ENCODE data around the gene CPNE5. TPM values are rescaled to one million over a fixed set of nuclear protein-coding genes. Genes with fewer than 3 reads are reported as not detected.
A peak's percentile ranks its signal among the peaks of the same experiment; 100 is the strongest.
"Not testable (repeated sequence)": the region's sequence is repeated elsewhere in the genome, so short reads cannot be mapped to it uniquely, and the experiment has no call there.

Gene CPNE5
- total and polyA plus RNA-seq, 4 experiments from 2014 or later: 0.47 to 2.7 (median 1.3) TPM

GRCh38 chr6:36715469-36715868 is 123.8 kb downstream of the CPNE5 start:
- H3K4me1 ChIP-seq (ENCODE audit: insufficient read depth, low read length): no peaks in the 10 kb centered on the region
- H3K27ac ChIP-seq (ENCODE audit: low read depth, low read length): no peak overlapping the region
- no peaks in the 10 kb centered on the region for H3K9me3 Mint-ChIP-seq
- H3K4me3 ChIP-seq (ENCODE audit: low read length in 2 of 2): no peak overlapping the region
- no peaks in the 10 kb centered on the region for H3K36me3 ChIP-seq (ENCODE audit: insufficient read depth, low read length)
- CTCF ChIA-PET (ENCODE audit: partially characterized antibody): interaction anchor here (1.1 kb wide), 1 partner anchor 9 kb away, joined by 3 read pairs; no protein-coding TSS in a partner anchor
- H3K36me3 Mint-ChIP-seq: no peaks in the 10 kb centered on the region
- intact Hi-C loops (cut with micrococcal nuclease): no loop called here
- H3K27me3 Mint-ChIP-seq: no peaks in the 10 kb centered on the region
- no peak overlapping the region for H3K27ac Mint-ChIP-seq
- H3K4me1 Mint-ChIP-seq: peaks cover 0 to 2% (median 0%) of the 10 kb centered on the region in 4 donors
- H3K4me3 Mint-ChIP-seq: no peak overlapping the region
- POLR2A ChIA-PET (ENCODE audit: partially characterized antibody): no interaction called here
- no peaks in the 10 kb centered on the region for H3K9me3 ChIP-seq (ENCODE audit: control insufficient read depth in 1 of 2, low read length in 2 of 2)
- DNase-seq: no peak
- no peaks in the 10 kb centered on the region for H3K27me3 ChIP-seq (ENCODE audit: insufficient read depth, low read length)

GRCh38 chr6:36714511-36714910 is 124.7 kb downstream of the CPNE5 start:
- Histone ChIP-seq H3K27me3 (ENCODE audit: insufficient read depth, low read length) (no peaks in the 10 kb centered on the region), H3K27ac (ENCODE audit: low read depth, low read length) (no peak overlapping the region), H3K36me3 (ENCODE audit: insufficient read depth, low read length) (no peaks in the 10 kb centered on the region), H3K4me1 (ENCODE audit: insufficient read depth, low read length) (no peaks in the 10 kb centered on the region), H3K9me3 (ENCODE audit: control insufficient read depth in 1 of 2, low read length in 2 of 2) (no peaks in the 10 kb centered on the region), H3K4me3 (ENCODE audit: low read length in 2 of 2) (no peak overlapping the region)
- Mint-ChIP-seq H3K27ac (no peak overlapping the region), H3K4me3 (no peak overlapping the region), H3K9me3 (no peaks in the 10 kb centered on the region), H3K4me1 (peaks cover 0 to 2% (median 0%) of the 10 kb centered on the region in 4 donors), H3K36me3 (no peaks in the 10 kb centered on the region), H3K27me3 (no peaks in the 10 kb centered on the region)
- intact Hi-C loops (cut with micrococcal nuclease): no loop called here
- DNase-seq: no peak
- ChIA-PET CTCF (ENCODE audit: partially characterized antibody) (no interaction called here), POLR2A (ENCODE audit: partially characterized antibody) (no interaction called here)

GRCh38 chr6:36713846-36714245 is 125.4 kb downstream of the CPNE5 start:
- intact Hi-C loops (cut with micrococcal nuclease): no loop called here
- POLR2A ChIA-PET (ENCODE audit: partially characterized antibody): no interaction called here

GRCh38 chr6:36712816-36713215 is 126.4 kb downstream of the CPNE5 start:
- no peak overlapping the region for H3K4me3 Mint-ChIP-seq
- no peak for DNase-seq
- H3K36me3 Mint-ChIP-seq: no peaks in the 10 kb centered on the region
- intact Hi-C loops (cut with micrococcal nuclease): no loop called here
- H3K27ac ChIP-seq (ENCODE audit: low read depth, low read length): no peak overlapping the region
- H3K27me3 ChIP-seq (ENCODE audit: insufficient read depth, low read length): no peaks in the 10 kb centered on the region
- no peak overlapping the region for H3K4me3 ChIP-seq (ENCODE audit: low read length in 2 of 2)
- H3K27ac Mint-ChIP-seq: no peak overlapping the region
- no peaks in the 10 kb centered on the region for H3K9me3 Mint-ChIP-seq
- ChIA-PET CTCF (ENCODE audit: partially characterized antibody) (no interaction called here), POLR2A (ENCODE audit: partially characterized antibody) (no interaction called here)
- no peaks in the 10 kb centered on the region for H3K9me3 ChIP-seq (ENCODE audit: control insufficient read depth in 1 of 2, low read length in 2 of 2)
- H3K27me3 Mint-ChIP-seq: no peaks in the 10 kb centered on the region
- no peaks in the 10 kb centered on the region for H3K4me1 Mint-ChIP-seq
- H3K4me1 ChIP-seq (ENCODE audit: insufficient read depth, low read length): no peaks in the 10 kb centered on the region
- H3K36me3 ChIP-seq (ENCODE audit: insufficient read depth, low read length): no peaks in the 10 kb centered on the region

More at GRCh38 chr6:36713846-36714245, 125.4 kb downstream of the CPNE5 start:
- H3K4me3 ChIP-seq (ENCODE audit: low read length in 2 of 2): no peak overlapping the region
- no peak overlapping the region for H3K4me3 Mint-ChIP-seq
- no peaks in the 10 kb centered on the region for H3K36me3 Mint-ChIP-seq
- H3K4me1 Mint-ChIP-seq: no peaks in the 10 kb centered on the region
- H3K36me3 ChIP-seq (ENCODE audit: insufficient read depth, low read length): no peaks in the 10 kb centered on the region
- H3K4me1 ChIP-seq (ENCODE audit: insufficient read depth, low read length): no peaks in the 10 kb centered on the region
- H3K9me3 Mint-ChIP-seq: no peaks in the 10 kb centered on the region
- no peak for DNase-seq
- H3K9me3 ChIP-seq (ENCODE audit: control insufficient read depth in 1 of 2, low read length in 2 of 2): no peaks in the 10 kb centered on the region
- H3K27ac Mint-ChIP-seq: no peak overlapping the region
- CTCF ChIA-PET (ENCODE audit: partially characterized antibody): no interaction called here
- H3K27me3 Mint-ChIP-seq: no peaks in the 10 kb centered on the region
- H3K27ac ChIP-seq (ENCODE audit: low read depth, low read length): no peak overlapping the region
- no peaks in the 10 kb centered on the region for H3K27me3 ChIP-seq (ENCODE audit: insufficient read depth, low read length)

- ChIA-PET CTCF (ENCODE audit: partially characterized antibody) (interaction anchor here (0.5 to 1.6 kb wide), 2 partner anchors 53 to 141 kb away, joined by 3 to 6 read pairs; no protein-coding TSS in a partner anchor), POLR2A (ENCODE audit: partially characterized antibody) (no interaction called here)
- H3K4me1 ChIP-seq (ENCODE audit: insufficient read depth, low read length): no peaks in the 10 kb centered on the region
- Mint-ChIP-seq H3K4me3 (no peak overlapping the region), H3K4me1 (peaks cover 0 to 3% (median 0%) of the 10 kb centered on the region in 4 donors), H3K36me3 (no peaks in the 10 kb centered on the region), H3K9me3 (peaks cover 0 to 2% (median 0%) of the 10 kb centered on the region in 8 donors), H3K27me3 (no peaks in the 10 kb centered on the region), H3K27ac (no peak overlapping the region)
- no peaks in the 10 kb centered on the region for H3K27me3 ChIP-seq (ENCODE audit: insufficient read depth, low read length)
- no peak for DNase-seq
- H3K36me3 ChIP-seq (ENCODE audit: insufficient read depth, low read length): no peaks in the 10 kb centered on the region
- no peaks in the 10 kb centered on the region for H3K9me3 ChIP-seq (ENCODE audit: control insufficient read depth in 1 of 2, low read length in 2 of 2)
- H3K4me3 ChIP-seq (ENCODE audit: low read length in 2 of 2): no peak overlapping the region
- no peak overlapping the region for H3K27ac ChIP-seq (ENCODE audit: low read depth, low read length)
- intact Hi-C loops (cut with micrococcal nuclease): no loop called here
Observed at GRCh38 chr6:36706339-36706738, 132.9 kb downstream of the CPNE5 start.

- H3K9me3 Mint-ChIP-seq; H3K36me3 Mint-ChIP-seq; H3K4me3 Mint-ChIP-seq; DNase-seq; H3K27me3 ChIP-seq (ENCODE audit: insufficient read depth, low read length); H3K9me3 ChIP-seq (ENCODE audit: control insufficient read depth in 1 of 2, low read length in 2 of 2); H3K27ac ChIP-seq (ENCODE audit: low read depth, low read length); H3K4me1 ChIP-seq (ENCODE audit: insufficient read depth, low read length); H3K27me3 Mint-ChIP-seq; H3K27ac Mint-ChIP-seq; H3K4me1 Mint-ChIP-seq; H3K4me3 ChIP-seq (ENCODE audit: low read length in 2 of 2); intact Hi-C loops (cut with micrococcal nuclease); H3K36me3 ChIP-seq (ENCODE audit: insufficient read depth, low read length): not testable (repeated sequence)
- POLR2A ChIA-PET (ENCODE audit: partially characterized antibody): interaction anchor here (0.6 kb wide), 1 partner anchor 596 kb away, joined by 3 read pairs; no protein-coding TSS in a partner anchor
- CTCF ChIA-PET (ENCODE audit: partially characterized antibody): interaction anchor here (1.6 kb wide), 1 partner anchor 54 kb away, joined by 6 read pairs; no protein-coding TSS in a partner anchor
Observed at GRCh38 chr6:36704961-36705577, 134.2 kb downstream of the CPNE5 start.

- peaks cover 0 to 2% (median 0%) of the 10 kb centered on the region in 8 donors for H3K9me3 Mint-ChIP-seq
- peaks cover 0 to 3% (median 0%) of the 10 kb centered on the region in 4 donors for H3K4me1 Mint-ChIP-seq
- H3K4me3 ChIP-seq (ENCODE audit: low read length in 2 of 2): no peak overlapping the region
- no peaks in the 10 kb centered on the region for H3K27me3 Mint-ChIP-seq
- no peaks in the 10 kb centered on the region for H3K4me1 ChIP-seq (ENCODE audit: insufficient read depth, low read length)
- DNase-seq: no peak
- ChIA-PET CTCF (ENCODE audit: partially characterized antibody) (no interaction called here), POLR2A (ENCODE audit: partially characterized antibody) (interaction anchor here (0.7 kb wide), 1 partner anchor 8 kb away, joined by 3 read pairs; no protein-coding TSS in a partner anchor)
- no peaks in the 10 kb centered on the region for H3K36me3 ChIP-seq (ENCODE audit: insufficient read depth, low read length)
- H3K27me3 ChIP-seq (ENCODE audit: insufficient read depth, low read length): no peaks in the 10 kb centered on the region
- peak overlapping the region in 1 of 7 donors; percentile 21 for H3K27ac Mint-ChIP-seq
- no peak overlapping the region for H3K27ac ChIP-seq (ENCODE audit: low read depth, low read length)
- no peak overlapping the region for H3K4me3 Mint-ChIP-seq
- H3K9me3 ChIP-seq (ENCODE audit: control insufficient read depth in 1 of 2, low read length in 2 of 2): no peaks in the 10 kb centered on the region
- no peaks in the 10 kb centered on the region for H3K36me3 Mint-ChIP-seq
- intact Hi-C loops (cut with micrococcal nuclease): no loop called here
Observed at GRCh38 chr6:36703982-36704381, 135.3 kb downstream of the CPNE5 start.
